ENCODE results near the gene SLC12A7. TPM values are rescaled to one million over a fixed set of nuclear protein-coding genes. Genes with fewer than 3 reads are reported as not detected.
"Not testable (repeated sequence)": the region's sequence is repeated elsewhere in the genome, so short reads cannot be mapped to it uniquely, and the experiment has no call there.

SLC12A7 gene
- total RNA-seq, 4 donors from 2014 or later = 18.8 to 28.7 (median 24.5) TPM

GRCh38 chr5:1028481-1029281, 83.2 kb downstream of the SLC12A7 start:
- WGBS, 2 donors (ENCODE audit: low coverage in 1 of 2) = 78% methylated on average over 8 of the region's 26 CpGs
- no peaks in the 10 kb centered on the region for H3K9me3 ChIP-seq
- TF ChIP-seq POLR2AphosphoS5 (IDR thresholded peaks at IDR 0.05) (no peak), CTCF (IDR thresholded peaks at IDR 0.05) (no peak), POLR2A (IDR thresholded peaks at IDR 0.05) (no peak), EP300 (IDR thresholded peaks at IDR 0.05) (no peak)
- H3K27me3 ChIP-seq = peaks cover 36% of the 10 kb centered on the region
- no peak overlapping the region for H3K4me3 ChIP-seq
- no peaks in the 10 kb centered on the region for H3K4me1 ChIP-seq
- H3K27ac ChIP-seq = no peak overlapping the region
- ATAC-seq = no peak
- no peaks in the 10 kb centered on the region for H3K36me3 ChIP-seq

- TF ChIP-seq POLR2AphosphoS5 (IDR thresholded peaks at IDR 0.05) (no peak), EP300 (IDR thresholded peaks at IDR 0.05) (no peak), CTCF (IDR thresholded peaks at IDR 0.05) (no peak), POLR2A (IDR thresholded peaks at IDR 0.05) (no peak)
- WGBS, 2 donors (ENCODE audit: low coverage in 1 of 2) = 60% methylated on average over 5 of the region's 40 CpGs; no CpG with 5 or more reads in 1 of the 2 donors
- Histone ChIP-seq H3K4me1 (no peaks in the 10 kb centered on the region), H3K9me3 (no peaks in the 10 kb centered on the region), H3K4me3 (no peak overlapping the region), H3K27ac (no peak overlapping the region), H3K27me3 (peaks cover 36% of the 10 kb centered on the region), H3K36me3 (no peaks in the 10 kb centered on the region)
- ATAC-seq = no peak
These were observed 84.0 kb downstream of the SLC12A7 start for GRCh38 chr5:1027631-1028441.

DNA sequence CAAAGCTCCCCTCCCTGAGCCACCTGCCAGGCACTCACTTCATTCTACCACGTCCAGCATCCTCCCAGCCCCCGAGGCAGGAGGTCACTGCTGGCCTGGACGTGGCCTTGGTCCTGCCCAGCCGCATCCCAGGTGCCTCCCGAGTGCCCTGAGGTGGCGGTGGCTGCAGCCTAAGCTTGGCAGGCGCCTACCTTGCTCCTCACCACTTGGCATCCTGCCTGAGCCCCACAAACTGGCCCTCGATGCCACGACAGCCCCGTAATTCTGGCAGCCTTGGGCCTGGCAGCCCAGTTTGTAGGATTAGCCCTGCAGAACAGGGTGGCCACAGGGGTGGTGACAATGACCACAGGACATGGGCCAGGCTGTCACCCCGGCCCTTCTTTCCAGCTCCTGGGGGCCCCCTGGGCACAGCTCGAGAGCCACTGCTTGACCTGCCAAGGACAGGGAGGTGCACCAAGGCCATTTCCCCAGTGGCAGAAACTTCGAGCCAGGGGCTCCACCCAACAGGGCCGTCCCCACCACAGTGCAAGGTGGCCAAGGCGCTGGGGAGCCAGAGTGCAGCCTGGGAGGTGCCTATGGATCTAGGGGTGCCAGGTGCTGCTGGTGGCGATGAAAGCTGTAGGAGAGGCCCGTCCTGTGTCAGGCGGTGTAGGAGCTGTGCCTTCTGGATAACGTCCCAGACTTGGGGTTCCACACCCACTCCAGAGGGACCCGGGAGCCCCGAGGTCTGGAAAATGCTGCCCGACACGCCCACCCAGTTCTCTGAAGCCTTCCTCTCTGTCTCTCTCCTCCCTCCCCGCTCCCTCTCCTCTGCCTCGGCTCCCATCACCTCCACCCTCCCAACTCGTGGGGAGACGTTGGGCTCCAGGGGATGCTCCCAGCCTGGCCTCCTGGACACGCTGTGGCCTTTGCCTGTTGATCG, 84.9 kb downstream of the SLC12A7 start:
- no peak overlapping the region for H3K4me3 ChIP-seq
- H3K27ac ChIP-seq = no peak overlapping the region
- no peaks in the 10 kb centered on the region for H3K9me3 ChIP-seq
- TF ChIP-seq CTCF (IDR thresholded peaks at IDR 0.05) = no peak
- TF ChIP-seq POLR2AphosphoS5 (IDR thresholded peaks at IDR 0.05) = no peak
- no peak for TF ChIP-seq POLR2A (IDR thresholded peaks at IDR 0.05)
- TF ChIP-seq EP300 (IDR thresholded peaks at IDR 0.05) = no peak
- peaks cover 36% of the 10 kb centered on the region for H3K27me3 ChIP-seq
- peak; percentile 31 for ATAC-seq
- no peaks in the 10 kb centered on the region for H3K4me1 ChIP-seq
- WGBS, 2 donors (ENCODE audit: low coverage in 1 of 2) = 85% methylated on average over 4 of the region's 29 CpGs; no CpG with 5 or more reads in 1 of the 2 donors
- no peaks in the 10 kb centered on the region for H3K36me3 ChIP-seq

DNA sequence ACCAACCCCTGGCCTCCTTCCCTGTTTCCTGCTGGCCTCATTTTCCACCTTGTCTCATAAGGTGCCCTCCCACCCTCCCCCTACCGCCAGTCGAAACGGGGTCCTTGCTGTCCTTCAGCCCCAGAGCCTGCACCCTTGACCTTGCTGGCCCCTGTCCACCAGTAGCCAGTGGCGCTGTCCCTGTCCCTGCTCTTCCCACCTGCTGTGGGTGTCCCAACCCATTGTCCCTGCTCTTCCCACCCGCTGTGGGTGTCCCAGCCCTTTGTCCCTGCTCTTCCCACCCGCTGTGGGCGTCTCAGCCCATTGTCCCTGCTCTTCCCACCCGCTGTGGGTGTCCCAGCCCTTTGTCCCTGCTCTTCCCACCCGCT, 89.9 kb downstream of the SLC12A7 start:
- not testable (repeated sequence) for H3K27ac ChIP-seq, ATAC-seq

More for the DNA sequence above, 89.9 kb downstream of the SLC12A7 start:
- not testable (repeated sequence) for H3K36me3 ChIP-seq, H3K9me3 ChIP-seq, H3K27me3 ChIP-seq, H3K4me1 ChIP-seq, H3K4me3 ChIP-seq
- no CpG with 5 or more reads among the region's 9 CpGs for WGBS, 2 donors (ENCODE audit: low coverage in 1 of 2)
